VCaP (cell line): ENCODE data around the gene RIT1.

Source experiments
- H3K27ac ChIP-seq: fragments of 450-650 bp; 2 replicates; pipeline ENCODE4 v1.5.1; 2017
- CTCF ChIP-seq: fragments of 450-650 bp; conservative IDR thresholded peaks from 2 replicates; pipeline ENCODE4 v1.5.1; 2017; ENCODE audit warnings: mild to moderate bottlenecking, moderate library complexity

RIT1 gene

GRCh38 chr1:155940993-155941844 is 30.1 kb upstream of the RIT1 start, which contains the start of gene RXFP4:
TSS of gene RXFP4 (plus strand) at chr1:155941638. CDS start at chr1:155941710, 72 bp downstream.
- H3K27ac ChIP-seq = peak within 1 kb of the TSS; percentile 98

GRCh38 chr1:155940482-155940992 is 29.4 kb upstream of the RIT1 start:
- TF ChIP-seq CTCF = no peak
- H3K27ac ChIP-seq = peak overlapping the region; percentile 98

More at GRCh38 chr1:155940993-155941844, 30.1 kb upstream of the RIT1 start, which contains the start of gene RXFP4:
- no peak for TF ChIP-seq CTCF

- H3K27ac ChIP-seq = peak overlapping the region; percentile 98
- peak; percentile 79 for TF ChIP-seq CTCF
Observed at GRCh38 chr1:155938220-155938627, 27.1 kb upstream of the RIT1 start.

- peak overlapping the region; percentile 96 for H3K27ac ChIP-seq
- no peak for TF ChIP-seq CTCF
Observed at GRCh38 chr1:155934936-155935590, 23.9 kb upstream of the RIT1 start.

GRCh38 chr1:155934097-155934935 is 23.2 kb upstream of the RIT1 start, which contains the start of gene KHDC4:
TSS of gene KHDC4 (minus strand) at chr1:155934413. CDS start at chr1:155934373, 40 bp downstream.
- H3K27ac ChIP-seq = peak within 1 kb of the TSS; percentile 96
- no peak for TF ChIP-seq CTCF

- peak overlapping the region; percentile 96 for H3K27ac ChIP-seq
- TF ChIP-seq CTCF = no peak
Observed at GRCh38 chr1:155933591-155934096, 22.5 kb upstream of the RIT1 start.
